NCI-H1930 (cell line): ENCODE measurements around the gene TMEM186.
"Not testable (repeated sequence)": the region's sequence is repeated elsewhere in the genome, so short reads cannot be mapped to it uniquely, and the experiment has no call there.

ENCODE experiments used
- DNase-seq, 2 experiments: peaks; one replicate each; lab custom pipeline; 2025; lab: John Stamatoyannopoulos, UW

The TMEM186 gene

DNA sequence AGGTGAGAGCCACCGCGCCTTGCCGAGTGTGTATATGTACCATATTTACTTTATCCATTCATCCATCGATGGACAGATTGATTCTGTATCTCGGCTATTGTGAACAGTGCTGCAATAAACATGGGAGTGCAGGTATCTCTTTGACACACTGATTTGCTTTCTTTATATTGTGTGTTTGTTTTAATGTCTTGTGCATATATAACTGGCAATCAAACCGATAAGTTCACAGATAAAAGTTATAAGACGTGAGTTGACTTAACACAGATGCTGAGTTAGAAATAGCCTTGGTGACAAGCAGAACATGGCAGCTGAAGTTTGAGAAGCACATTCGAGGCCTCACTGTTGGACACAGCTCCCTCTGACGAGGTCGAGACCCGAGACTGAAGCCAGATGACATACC is 23.2 kb downstream of the TMEM186 start:
- DNase-seq = no peak

DNA sequence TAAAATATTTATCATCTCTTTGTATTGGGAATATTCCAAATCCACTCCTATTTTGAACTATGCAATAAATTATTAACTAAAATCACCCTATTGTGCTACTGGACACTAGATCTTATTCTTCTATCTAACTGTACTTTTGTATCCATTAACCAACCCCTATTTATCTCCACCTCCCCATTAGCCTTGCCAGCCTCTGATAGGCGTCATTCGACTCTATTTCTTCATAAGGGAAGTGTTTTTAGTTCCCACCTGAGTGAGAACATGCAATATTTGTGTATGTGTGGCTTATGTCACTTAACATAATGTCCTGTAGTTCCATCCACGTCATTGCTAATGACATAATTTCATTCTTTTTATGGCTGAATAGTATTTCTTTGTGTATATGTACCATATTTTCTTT is 23.9 kb downstream of the TMEM186 start:
- no peak for DNase-seq

DNA sequence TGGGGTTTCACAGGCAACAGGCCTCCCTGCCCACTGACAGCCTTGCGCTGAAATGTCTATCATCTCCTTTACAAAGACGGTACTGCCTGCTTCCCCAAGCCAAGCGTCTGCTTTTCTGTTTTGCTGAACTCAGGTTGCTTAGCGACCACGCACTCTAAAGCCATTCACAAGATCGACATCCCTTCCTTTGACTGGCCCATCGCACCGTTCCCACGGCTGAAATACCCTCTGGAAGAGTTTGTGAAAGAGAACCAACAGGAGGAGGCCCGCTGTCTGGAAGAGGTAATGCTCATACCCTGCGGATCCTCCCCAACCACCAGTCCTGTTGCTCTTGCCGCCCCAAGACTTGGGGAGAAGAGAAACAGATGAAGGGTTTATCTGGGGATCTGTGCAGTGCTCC is 28.7 kb downstream of the TMEM186 start:
- DNase-seq = no peak

DNA sequence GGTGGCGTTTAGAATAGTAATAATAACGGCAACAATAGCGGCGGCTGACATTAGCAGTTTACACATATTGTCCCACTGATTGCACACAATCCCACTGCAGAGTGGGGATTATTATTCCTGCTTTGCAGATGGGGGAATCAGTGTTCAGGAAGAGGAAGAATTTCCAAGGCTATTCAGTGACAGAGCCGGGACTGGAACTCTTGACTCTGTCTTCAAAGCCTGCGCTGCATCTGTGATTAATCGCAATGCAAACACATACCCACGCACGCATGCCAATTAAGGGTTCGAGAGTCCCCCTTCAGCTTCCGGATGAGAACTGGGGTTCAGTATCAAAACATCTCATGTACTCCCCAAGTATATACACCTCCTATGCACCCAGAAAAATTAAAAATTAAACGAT is 29.2 kb downstream of the TMEM186 start:
- DNase-seq = no peak

DNA sequence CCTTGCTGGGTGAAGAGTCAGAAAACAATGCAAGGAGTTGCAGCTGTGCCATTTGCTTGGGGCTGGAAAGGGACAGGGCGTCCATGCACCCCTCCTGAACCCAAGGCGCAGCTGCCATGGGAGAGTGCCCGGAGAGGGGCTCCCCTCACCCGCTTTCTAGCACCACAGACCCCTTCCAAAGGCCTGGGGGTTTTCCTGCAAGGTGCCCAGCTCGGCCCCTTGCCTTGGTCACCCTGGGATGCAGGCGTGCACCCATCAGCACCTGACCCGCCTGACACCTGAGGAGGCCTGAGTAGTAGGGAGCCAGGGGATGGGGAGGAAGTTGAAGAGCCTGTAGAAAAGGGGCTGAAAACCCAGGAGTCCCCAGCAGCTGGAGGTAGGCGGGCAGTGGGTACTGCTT is 30.3 kb downstream of the TMEM186 start:
- DNase-seq = no peak

DNA sequence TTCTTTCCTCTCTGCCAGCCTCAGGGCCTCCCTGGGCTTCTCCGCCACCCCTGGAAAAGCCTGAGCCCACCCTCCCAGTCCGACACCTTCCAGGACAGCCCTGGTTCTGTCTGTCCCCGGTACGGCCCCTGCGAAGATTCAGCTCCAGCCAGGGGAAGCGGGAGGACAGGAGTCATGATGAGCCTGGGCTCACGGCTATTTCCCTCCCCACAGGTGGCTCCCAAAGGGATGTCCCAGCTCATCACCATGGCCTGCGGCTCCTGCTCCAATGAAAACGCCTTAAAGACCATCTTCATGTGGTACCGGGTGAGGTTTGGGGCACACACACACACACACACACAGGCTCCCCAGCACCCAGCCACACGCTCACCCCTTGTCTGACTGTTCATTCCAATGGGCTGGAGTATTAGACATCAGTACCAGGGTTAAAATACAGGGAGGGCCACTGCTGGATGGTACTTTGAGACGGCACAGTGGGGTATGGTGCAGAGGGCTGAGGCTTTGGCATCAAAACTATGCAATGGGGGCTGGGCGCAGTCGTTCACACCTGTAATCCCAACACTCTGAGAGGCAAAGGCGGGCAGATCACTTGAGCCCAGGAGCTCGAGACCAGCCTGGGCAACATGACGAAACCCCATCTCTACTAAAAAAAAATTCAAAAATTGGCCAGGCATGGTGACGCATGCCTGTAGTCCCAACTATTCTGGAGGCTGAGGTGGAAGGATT is 32.8 kb downstream of the TMEM186 start:
- DNase-seq = no peak

DNA sequence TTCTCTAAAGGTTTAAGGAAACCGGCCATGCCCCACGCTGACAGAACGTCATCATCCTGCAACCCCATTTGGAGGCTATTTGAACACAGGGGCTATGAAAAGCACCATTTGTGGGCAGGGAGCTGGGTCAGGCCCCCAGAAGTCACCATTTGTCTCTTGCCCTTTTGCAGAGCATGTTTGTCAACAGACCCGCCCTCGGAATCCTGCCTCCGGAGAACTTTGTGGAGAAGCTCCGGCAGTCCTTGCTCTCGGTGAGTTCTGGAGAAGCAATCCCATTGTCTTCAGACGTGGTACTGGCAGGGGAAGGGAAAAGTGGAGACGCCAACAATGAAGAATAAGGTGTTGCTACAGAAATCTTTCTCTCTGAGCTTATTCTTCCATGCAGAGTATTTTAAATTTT is 33.5 kb downstream of the TMEM186 start:
- no peak for DNase-seq

DNA sequence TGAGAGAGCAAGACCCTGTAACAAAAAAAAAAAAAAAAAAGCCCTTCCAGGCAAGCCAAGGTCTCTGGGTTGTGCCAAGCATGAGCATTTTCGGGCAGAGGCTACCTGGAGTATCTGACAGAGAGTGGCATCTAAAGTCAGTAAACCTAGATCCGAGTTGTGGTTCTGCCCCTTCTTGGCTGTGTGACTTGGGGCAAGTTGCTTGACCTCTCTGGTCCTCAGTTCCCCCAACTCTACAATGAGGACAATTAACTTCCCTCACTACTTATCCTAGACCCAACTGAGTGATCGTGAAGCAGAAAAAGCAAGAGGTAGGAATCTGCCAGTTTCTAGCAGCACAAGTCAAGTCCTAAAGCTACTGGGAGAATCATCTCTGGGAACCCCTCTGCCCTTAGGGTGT is 34.4 kb downstream of the TMEM186 start:
- no peak for DNase-seq

DNA sequence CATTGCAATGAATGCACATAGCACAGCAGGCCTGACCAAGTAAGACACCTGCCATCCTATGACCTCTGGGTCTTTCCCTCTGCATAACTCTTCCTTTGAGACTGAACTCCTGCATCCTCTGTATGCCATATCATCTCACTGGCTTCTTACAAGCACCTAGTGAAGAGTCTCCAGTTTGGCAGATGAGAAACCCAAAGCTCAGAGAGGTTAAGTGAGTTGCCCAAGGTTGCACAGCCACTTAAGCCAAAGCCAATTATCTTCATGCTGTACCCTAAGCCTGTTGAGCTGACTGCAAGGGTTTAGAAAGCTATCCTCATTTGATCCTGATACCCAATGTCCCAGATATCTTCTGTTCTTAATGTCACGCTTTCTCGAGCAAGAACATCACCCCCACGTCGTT is 35.2 kb downstream of the TMEM186 start:
- DNase-seq = no peak

DNA sequence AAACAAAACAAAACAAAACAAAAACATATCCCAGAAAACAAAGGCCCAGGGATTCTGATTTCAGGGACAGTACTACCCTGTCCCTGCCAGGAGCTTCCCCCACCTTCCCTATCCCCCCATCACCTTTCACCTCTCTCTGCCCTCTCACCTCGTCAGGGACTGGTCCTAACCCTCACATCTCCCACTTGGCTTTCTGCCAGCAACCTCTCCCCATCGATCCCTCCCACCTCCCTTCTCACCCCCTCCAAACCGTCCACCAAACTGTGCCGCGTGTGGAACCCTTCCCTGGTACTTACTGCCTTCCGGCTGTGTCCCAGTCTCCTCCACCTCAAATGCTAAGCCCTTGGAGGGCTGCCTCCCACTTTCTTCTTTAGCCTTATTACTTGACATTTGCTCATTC is 36.4 kb downstream of the TMEM186 start:
- DNase-seq = no peak

DNA sequence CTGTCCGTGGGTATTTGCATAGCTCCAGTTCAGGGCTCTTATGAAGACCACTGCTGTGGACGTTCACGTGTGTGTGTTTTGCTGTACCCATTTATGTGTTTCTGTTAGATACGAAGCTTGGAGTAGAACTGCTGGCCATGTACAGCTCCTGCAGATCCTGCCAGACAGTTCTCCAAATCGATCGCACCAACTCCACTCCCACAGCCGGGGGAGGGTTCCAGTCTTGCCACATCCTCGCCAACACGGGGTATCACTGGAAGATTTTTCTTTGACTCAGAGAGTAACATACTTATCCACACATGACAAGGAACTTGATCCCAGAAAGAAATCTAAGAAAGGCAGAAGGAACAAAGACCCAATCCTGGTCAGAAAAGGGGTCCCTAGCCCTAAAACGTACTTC is 37.4 kb downstream of the TMEM186 start:
- no peak for DNase-seq

DNA sequence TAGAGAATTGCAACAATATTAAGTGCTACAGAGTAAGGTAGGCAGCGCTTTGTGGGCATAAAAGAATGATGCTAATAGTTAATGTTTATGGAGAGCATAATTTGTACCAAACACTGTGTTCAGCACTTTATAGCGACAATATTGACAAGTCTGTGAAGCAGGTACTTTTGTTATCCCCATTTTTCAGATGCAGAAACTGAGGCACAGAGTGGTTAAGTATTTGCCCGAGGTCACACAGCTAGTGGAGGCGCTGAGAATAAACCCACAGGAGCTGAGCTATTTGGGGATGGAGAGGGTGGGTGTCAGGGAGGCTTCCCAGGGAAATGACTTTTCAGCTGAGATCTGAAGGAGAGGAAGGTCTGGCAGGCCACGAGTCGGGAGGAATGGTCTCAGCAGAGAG is 39.4 kb downstream of the TMEM186 start:
- DNase-seq = no peak

DNA sequence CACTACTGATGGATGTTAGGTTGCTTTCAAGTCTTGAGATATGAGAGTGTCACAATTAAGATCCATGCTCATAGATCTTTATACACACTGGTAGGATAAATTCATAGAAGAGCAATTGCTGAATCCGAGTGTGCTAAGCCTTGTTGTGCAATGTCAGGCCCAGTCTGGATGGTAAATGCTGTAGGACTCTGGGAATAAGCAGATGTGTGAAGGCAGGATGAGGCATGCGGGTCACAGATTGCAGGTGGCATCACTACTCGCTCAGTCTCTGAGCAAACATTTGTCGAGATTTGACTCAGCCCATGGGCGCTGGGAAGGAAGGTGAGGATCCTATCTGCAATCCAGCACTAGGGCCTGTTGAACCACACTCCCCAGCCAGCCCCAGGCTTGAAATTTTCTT is 40.7 kb downstream of the TMEM186 start:
- no peak for DNase-seq

DNA sequence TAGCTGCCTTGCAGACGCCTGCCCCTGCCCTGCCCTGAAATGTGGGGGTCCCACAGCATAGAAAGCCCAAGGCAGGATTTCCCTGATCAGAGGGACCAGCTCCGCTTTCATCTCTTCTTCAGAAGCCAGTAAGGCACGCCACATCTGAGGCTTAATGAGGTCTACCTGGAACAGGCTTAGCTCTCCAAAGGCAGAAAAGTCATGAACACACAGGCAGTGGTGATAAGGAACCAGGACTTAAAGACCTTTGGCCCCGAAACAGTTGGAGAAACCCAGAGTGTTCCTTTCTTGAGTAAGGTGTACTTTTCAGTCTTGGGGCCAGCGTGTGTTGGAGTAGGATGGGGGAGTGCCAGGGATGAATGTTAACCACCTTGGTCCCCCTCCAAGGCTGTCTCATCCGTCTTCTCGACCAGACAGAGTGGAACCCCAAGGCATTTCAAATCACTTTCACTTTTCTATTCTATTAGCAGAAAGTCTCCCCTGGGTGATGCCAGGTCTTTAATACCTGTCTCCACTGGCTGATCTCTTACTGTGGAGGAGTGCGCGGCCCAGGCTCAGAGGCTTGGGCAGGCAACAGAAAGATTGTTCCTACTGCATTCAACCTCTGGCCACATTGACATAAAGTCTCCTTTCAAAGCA is 43.9 kb downstream of the TMEM186 start:
- no peak for DNase-seq

DNA sequence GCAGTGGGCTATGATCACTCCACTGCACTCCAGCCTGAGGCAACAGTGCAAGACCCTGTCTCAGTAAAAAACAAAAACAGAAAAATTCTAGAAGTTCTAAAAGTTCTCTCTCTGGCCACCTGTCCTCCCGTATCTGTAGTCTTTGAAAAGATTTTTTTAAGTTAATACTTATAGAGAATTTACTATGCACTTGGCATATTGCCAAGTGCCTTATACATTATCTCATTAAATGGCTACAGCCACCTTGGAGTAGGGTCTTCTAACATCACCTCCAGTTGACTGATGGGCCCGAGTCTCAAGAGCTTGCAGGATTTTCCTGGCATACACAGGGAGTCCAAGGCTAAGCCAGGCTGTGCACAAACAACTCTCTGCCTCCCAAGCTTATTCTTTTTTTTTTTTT is 44.7 kb downstream of the TMEM186 start:
- no peak for DNase-seq

DNA sequence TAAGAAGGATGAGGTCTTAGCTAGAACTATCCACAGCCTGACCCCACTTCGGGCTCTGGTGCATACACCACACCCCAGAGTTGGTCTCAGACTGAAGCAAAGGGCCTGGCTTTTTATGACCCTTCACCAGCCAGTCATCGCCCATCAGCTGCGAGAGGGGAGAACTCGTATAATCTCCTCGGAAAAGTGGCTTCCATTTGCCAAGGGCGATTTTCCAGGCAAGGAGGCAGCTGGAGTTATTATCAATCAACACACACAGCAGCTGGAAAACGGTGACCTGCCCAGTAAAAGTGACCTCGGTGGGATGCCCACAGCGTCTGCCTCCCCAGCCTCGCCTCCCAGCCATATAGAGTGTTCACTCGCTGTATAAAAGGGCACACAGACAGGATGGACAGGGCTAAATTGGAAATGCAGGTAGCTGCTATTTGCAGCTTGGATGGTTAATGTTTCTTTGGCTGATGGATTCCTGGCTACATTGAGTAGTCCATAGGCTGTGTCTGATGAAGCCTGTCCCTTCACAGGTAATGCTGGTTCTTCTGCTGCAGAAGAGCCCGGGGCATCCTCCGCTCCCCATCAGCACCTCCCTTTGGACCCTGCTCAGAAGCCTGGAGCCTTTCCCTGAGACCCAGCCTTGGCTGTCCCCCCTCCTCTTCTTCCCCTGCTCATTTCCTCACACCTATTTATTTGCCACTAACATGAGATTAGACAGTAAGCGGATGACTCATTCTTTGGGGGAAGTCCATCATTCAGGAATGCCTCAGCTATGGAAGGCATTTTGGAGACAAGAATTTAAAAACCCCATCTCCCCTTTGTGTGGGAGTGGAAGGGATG is 45.7 kb downstream of the TMEM186 start:
- DNase-seq = no peak

DNA sequence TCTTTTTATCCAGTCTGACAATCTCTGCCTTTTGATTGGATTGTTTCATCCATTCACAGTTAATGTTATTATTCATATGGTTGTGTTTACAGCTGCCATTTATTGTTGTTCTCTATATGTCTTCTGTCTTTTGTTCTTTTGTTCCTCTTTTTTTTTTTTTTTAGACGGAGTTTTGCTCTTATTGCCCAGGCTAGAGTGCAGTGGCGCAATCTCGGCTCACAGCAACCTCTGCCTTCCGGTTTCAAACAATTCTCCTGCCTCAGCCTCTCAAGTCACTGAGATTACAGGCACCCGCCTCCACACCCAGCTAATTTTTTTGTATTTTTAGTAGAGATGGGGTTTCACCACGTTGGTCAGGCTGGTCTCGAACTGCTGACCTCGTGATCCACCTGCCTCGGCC is 48.5 kb downstream of the TMEM186 start:
- not testable (repeated sequence) for DNase-seq
